OCI-LY7 (cell line): Measurements from ENCODE around the gene SWAP70. TPM values are rescaled to one million over a fixed set of nuclear protein-coding genes. Genes with fewer than 3 reads are reported as not detected.
A peak's percentile ranks its signal among the peaks of the same experiment; 100 is the strongest.

Experiments used
- BruUV-seq: library from RNA; stranded (reverse); fragments of 400-500 nt; replicated peaks from 2 replicates; lab custom pipeline; 2021; lab: Mats Ljungman, UMichigan
- CTCF ChIA-PET: fragments of 300-600 bp; sonication (Branson Sonifier 250); formaldehyde crosslinking; loops from one replicate; lab custom pipeline; 2022; ENCODE audit warnings: antibody characterized with exemption; ENCODE audit not compliant: unreplicated experiment; lab: Charles Lee
- POLR2A ChIA-PET: fragments of 300-600 bp; sonication (Branson Sonifier 250); formaldehyde crosslinking; loops from one replicate; lab custom pipeline; 2022; ENCODE audit warnings: antibody characterized with exemption; lab: Charles Lee
- DNase-seq: peaks from one replicate; pipeline ENCODE4 v3.0.0-alpha.2; 2015; ENCODE audit warnings: low spot score
- H2AFZ ChIP-seq: fragments of 200-600 bp; sonication (generic), shearing (Covaris generic); 2 replicates; pipeline ENCODE4 v1.6.1; 2014; ENCODE audit warnings: mild to moderate bottlenecking, antibody characterized with exemption, low read length, moderate library complexity
- H3K27ac ChIP-seq: fragments of 200-600 bp; sonication (generic); 2 replicates; pipeline ENCODE4 v1.5.1; 2014; ENCODE audit warnings: mixed run types, low read depth, mild to moderate bottlenecking, moderate library complexity, low read length, inconsistent platforms; ENCODE audit not compliant: poor library complexity, severe bottlenecking
- H3K36me3 ChIP-seq: fragments of 200-600 bp; sonication (generic); 2 replicates; pipeline ENCODE4 v1.6.1; 2014; ENCODE audit warnings: mild to moderate bottlenecking, antibody characterized with exemption, low read length, moderate library complexity, mixed read lengths; ENCODE audit not compliant: insufficient read depth
- H3K4me1 ChIP-seq: fragments of 200-600 bp; sonication (generic); 2 replicates; pipeline ENCODE4 v1.5.1; 2014; ENCODE audit warnings: mild to moderate bottlenecking, low read length; ENCODE audit not compliant: insufficient read depth, poor library complexity, severe bottlenecking
- H3K4me2 ChIP-seq: fragments of 200-600 bp; sonication (generic); 2 replicates; pipeline ENCODE4 v1.6.1; 2014; ENCODE audit warnings: mild to moderate bottlenecking, low read length
- H3K4me3 ChIP-seq: fragments of 200-600 bp; sonication (generic); 2 replicates; pipeline ENCODE4 v1.5.1; 2014; ENCODE audit warnings: mild to moderate bottlenecking, low read depth, low read length; ENCODE audit not compliant: poor library complexity, severe bottlenecking
- H3K79me2 ChIP-seq: fragments of 200-600 bp; sonication (generic); 2 replicates; pipeline ENCODE4 v1.6.1; 2016; ENCODE audit warnings: low read depth, mild to moderate bottlenecking, low read length, moderate library complexity, mixed read lengths; ENCODE audit not compliant: insufficient read depth
- H3K9me2 ChIP-seq: fragments of 200-600 bp; sonication (generic); 2 replicates; pipeline ENCODE4 v1.6.1; 2016; ENCODE audit warnings: mild to moderate bottlenecking, low read length, mixed read lengths; ENCODE audit not compliant: insufficient read depth
- H3K9me3 ChIP-seq: fragments of 200-600 bp; sonication (generic); 2 replicates; pipeline ENCODE4 v1.6.1; 2014; ENCODE audit warnings: mild to moderate bottlenecking, mixed run types, low read length, mixed read lengths
- H4K20me1 ChIP-seq: fragments of 200-600 bp; sonication (generic); 2 replicates; pipeline ENCODE4 v1.6.1; 2014; ENCODE audit warnings: mild to moderate bottlenecking, antibody characterized with exemption, low read length, moderate library complexity, mixed read lengths; ENCODE audit not compliant: insufficient read depth
- EZH2phosphoT487 ChIP-seq: fragments of 200-600 bp; sonication (generic); IDR thresholded peaks from 2 replicates; pipeline ENCODE4 v1.6.1; 2018; ENCODE audit warnings: low read depth, borderline replicate concordance, mild to moderate bottlenecking, mixed run types, antibody characterized with exemption, low read length, moderate library complexity, mixed read lengths
- intact Hi-C: fragments of 100-400 bp; cut with micrococcal nuclease; formaldehyde crosslinking; loops from one replicate; pipeline ENCODE4 v1.10.0; 2022; ENCODE audit not compliant: unreplicated experiment
- total RNA-seq, 2 experiments: library from RNA; depleted of rRNA in 1 of 2; stranded (reverse); fragments of >200 nt in 1 of 2; shearing (Covaris generic) in 1 of 2; gene quantifications; 2 replicates each; pipeline ENCODE4 v1.2.3, GENCODE V29; 2014 to 2022
- TF ChIP-seq, protein P1 (sequence below): fragments of 200-600 bp; sonication (generic); conservative IDR thresholded peaks from 2 replicates; pipeline ENCODE4 v1.5.1; 2014; ENCODE audit warnings: mild to moderate bottlenecking, antibody characterized with exemption, low read length, moderate library complexity, mixed read lengths

SWAP70 gene
- total RNA-seq, 2 experiments from 2014 or later = 37.5 to 110 TPM

DNA sequence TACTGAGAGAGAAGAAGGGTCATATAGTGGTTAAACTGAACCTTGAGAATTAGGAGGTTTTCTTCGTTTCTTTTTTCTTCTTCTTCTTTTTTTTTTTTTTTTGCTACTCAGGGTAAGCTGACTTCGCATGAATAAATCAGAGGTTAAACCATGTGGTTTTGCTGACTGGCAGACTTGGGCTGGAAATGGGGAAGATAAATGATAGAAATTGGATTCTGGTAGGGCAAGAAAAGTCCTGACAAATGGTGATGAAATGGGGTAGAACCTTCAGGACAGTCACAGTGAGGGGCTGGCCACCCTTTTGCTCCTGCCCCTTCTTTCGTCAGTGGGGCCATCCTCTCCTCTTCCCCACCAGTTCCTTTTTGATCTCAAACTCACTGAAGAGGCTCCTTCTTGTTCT lies 1.6 kb upstream of the SWAP70 start:
- peaks cover 13% of the 10 kb centered on the region for H3K9me3 ChIP-seq
- H4K20me1 ChIP-seq = no peaks in the 10 kb centered on the region
- no peak for TF ChIP-seq EZH2phosphoT487
- TF ChIP-seq, protein P1, sequence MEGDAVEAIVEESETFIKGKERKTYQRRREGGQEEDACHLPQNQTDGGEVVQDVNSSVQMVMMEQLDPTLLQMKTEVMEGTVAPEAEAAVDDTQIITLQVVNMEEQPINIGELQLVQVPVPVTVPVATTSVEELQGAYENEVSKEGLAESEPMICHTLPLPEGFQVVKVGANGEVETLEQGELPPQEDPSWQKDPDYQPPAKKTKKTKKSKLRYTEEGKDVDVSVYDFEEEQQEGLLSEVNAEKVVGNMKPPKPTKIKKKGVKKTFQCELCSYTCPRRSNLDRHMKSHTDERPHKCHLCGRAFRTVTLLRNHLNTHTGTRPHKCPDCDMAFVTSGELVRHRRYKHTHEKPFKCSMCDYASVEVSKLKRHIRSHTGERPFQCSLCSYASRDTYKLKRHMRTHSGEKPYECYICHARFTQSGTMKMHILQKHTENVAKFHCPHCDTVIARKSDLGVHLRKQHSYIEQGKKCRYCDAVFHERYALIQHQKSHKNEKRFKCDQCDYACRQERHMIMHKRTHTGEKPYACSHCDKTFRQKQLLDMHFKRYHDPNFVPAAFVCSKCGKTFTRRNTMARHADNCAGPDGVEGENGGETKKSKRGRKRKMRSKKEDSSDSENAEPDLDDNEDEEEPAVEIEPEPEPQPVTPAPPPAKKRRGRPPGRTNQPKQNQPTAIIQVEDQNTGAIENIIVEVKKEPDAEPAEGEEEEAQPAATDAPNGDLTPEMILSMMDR = no peak
- DNase-seq = peak; percentile 49
- H3K9me2 ChIP-seq = no peaks in the 10 kb centered on the region
- H3K4me3 ChIP-seq = peak overlapping the region; percentile 82
- intact Hi-C loops = loop anchor here (5.0 kb wide), 1 partner anchor 90 kb away; the partner anchor contains the start of gene WEE1
- peak overlapping the region; percentile 98 for H3K4me2 ChIP-seq
- POLR2A ChIA-PET = interaction anchor here (0.6 to 1.5 kb wide), 3 partner anchors 10 to 796 kb away, joined by 3 to 6 read pairs (median 3); no protein-coding TSS in a partner anchor
- H3K79me2 ChIP-seq = peaks cover 37% of the 10 kb centered on the region
- H2AFZ ChIP-seq = peak overlapping the region; percentile 29; the same call in 1 of the 2 replicates
- BruUV-seq = no TSS peak
- H3K4me1 ChIP-seq = peaks cover 25% of the 10 kb centered on the region
- H3K36me3 ChIP-seq = peaks cover 28% of the 10 kb centered on the region
- CTCF ChIA-PET = no interaction called here
- no peak overlapping the region for H3K27ac ChIP-seq

DNA sequence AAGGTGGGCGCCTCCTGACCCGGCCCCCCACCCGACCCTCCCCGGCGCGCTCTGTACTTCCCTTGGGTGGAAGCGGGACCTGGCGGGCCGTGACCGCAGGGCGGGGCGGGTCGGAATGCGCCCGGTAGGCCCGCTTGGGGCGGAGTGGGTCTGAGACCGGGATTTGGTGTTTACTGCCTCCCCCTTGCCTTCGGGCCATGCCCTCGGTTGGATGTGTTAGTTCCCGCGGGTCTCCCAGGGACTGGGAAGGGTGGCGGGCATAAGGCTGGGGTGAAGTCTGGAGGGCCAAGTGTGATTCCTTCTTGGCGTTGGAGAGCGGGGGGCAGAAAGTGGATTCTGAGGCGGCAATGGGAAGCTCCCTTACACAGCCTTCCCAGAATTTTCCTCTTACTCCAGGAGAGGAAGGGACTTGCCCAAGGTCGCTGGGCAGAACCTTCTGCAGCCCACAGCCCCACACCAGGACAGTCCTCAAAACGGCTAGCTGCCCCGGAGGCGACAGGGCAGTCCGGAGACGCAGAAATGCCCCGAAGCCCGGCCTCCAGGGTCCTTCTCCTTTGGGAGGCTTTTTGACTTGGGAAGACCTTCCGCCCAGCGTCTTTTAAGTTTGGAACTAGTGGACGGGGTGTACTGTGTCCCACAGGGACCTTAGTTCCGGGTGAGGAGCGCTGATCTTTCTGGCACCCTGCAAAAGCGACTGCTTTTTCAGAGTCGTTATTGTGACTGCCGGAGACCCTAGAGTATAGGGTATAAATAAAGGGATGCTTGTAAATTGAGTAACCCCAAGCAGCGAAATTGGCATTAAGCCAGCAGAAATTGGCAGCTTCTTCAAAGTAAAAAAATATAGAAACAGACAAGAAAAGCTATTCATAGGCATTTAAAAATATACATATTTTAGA lies 647 bp downstream of the SWAP70 start:
- H3K9me2 ChIP-seq = no peaks in the 10 kb centered on the region
- H3K27ac ChIP-seq = peak overlapping the region; percentile 76
- CTCF ChIA-PET = interaction anchor here (1.1 to 1.4 kb wide), 2 partner anchors 22 to 25 kb away, joined by 5 to 8 read pairs; no protein-coding TSS in a partner anchor
- H3K79me2 ChIP-seq = peaks cover 59% of the 10 kb centered on the region
- POLR2A ChIA-PET = interaction anchor here (0.6 to 1.8 kb wide), 19 partner anchors 11 to 88 kb away, joined by 3 to 9 read pairs (median 4); no protein-coding TSS in a partner anchor
- no TSS peak for BruUV-seq
- peaks cover 43% of the 10 kb centered on the region for H3K4me1 ChIP-seq
- no peaks in the 10 kb centered on the region for H4K20me1 ChIP-seq
- H2AFZ ChIP-seq = no peak overlapping the region; the same call in 1 of the 2 replicates
- TF ChIP-seq, protein P1 = no peak
- TF ChIP-seq EZH2phosphoT487 = no peak
- intact Hi-C loops = loop anchor here (1.0 to 5.0 kb wide), 3 partner anchors 49 to 92 kb away; partner anchors contain the start of gene WEE1
- peak overlapping the region; percentile 82 for H3K4me3 ChIP-seq
- peaks cover 13% of the 10 kb centered on the region for H3K9me3 ChIP-seq
- DNase-seq = peak; percentile 75
- H3K4me2 ChIP-seq = peak overlapping the region; percentile 98
- H3K36me3 ChIP-seq = peaks cover 44% of the 10 kb centered on the region
